Measurements from ENCODE around the gene CDC42BPB.

- TF ChIP-seq RBM39 (IDR thresholded peaks at IDR 0.05; ENCODE audit: low read depth, low read length, poor library complexity, severe bottlenecking) (no peak), ZNF83 (CRISPR knock-in tag; IDR thresholded peaks at IDR 0.05; ENCODE audit: borderline replicate concordance) (no peak), ZNF639 (CRISPR knock-in tag; conservative IDR thresholded peaks at IDR 0.05) (no peak), XRCC5 (optimal IDR thresholded peaks at IDR 0.05; ENCODE audit: low read length) (no peak), ETS1 (CRISPR knock-in tag; IDR thresholded peaks at IDR 0.05) (no peak), SRF (IDR thresholded peaks at IDR 0.05; ENCODE audit: low read depth, low read length) (no peak)
These were observed 37.5 kb downstream of the CDC42BPB start for GRCh38 chr14:103019826-103020225.
